ENCODE data around the gene OR2AK2.
"Not testable (repeated sequence)": the region's sequence is repeated elsewhere in the genome, so short reads cannot be mapped to it uniquely, and the experiment has no call there.

OR2AK2 gene

GRCh38 chr1:247964933-247965332 lies at the start of gene OR2AK2:
TSS of gene OR2AK2 (plus strand) at chr1:247965233. CDS start at chr1:247965377, 144 bp downstream.
- DNase-seq = no peak

GRCh38 chr1:247919952-247920351 lies 45.1 kb upstream of the OR2AK2 start, which contains the start of gene OR2T8:
TSS of gene OR2T8 (plus strand) at chr1:247920252. CDS start at chr1:247921018, 766 bp downstream.
- no peak for DNase-seq

- DNase-seq = no peak
Measured at GRCh38 chr1:247923941-247924340, 41.1 kb upstream of the OR2AK2 start.

- DNase-seq = no peak
Measured at GRCh38 chr1:247924868-247925267, 40.2 kb upstream of the OR2AK2 start, which contains the start of gene OR2AJ1. TSS of gene OR2AJ1 (plus strand) at chr1:247924889. CDS start at chr1:247933769, 8,880 bp downstream.

GRCh38 chr1:247933989-247934388 lies 31.0 kb upstream of the OR2AK2 start:
- DNase-seq = no peak

GRCh38 chr1:247935781-247936180 lies 29.3 kb upstream of the OR2AK2 start:
- DNase-seq = no peak

- DNase-seq = no peak
Measured at GRCh38 chr1:247936415-247936814, 28.6 kb upstream of the OR2AK2 start.

GRCh38 chr1:247936965-247937734 lies 27.9 kb upstream of the OR2AK2 start:
- DNase-seq = not testable (repeated sequence)

- DNase-seq = no peak
Measured at GRCh38 chr1:247942624-247943023, 22.4 kb upstream of the OR2AK2 start.

GRCh38 chr1:247948558-247948957 lies 16.5 kb upstream of the OR2AK2 start, which contains the start of gene OR2L8:
TSS of gene OR2L8 (plus strand) at chr1:247948858. CDS start at chr1:247948858, 0 bp downstream.
- no peak for DNase-seq

GRCh38 chr1:247953408-247953807 lies 11.6 kb upstream of the OR2AK2 start:
- DNase-seq = no peak

- DNase-seq = no peak
Measured at GRCh38 chr1:247961791-247962190, 3.2 kb upstream of the OR2AK2 start.

- no peak for DNase-seq
Measured at GRCh38 chr1:247962911-247963588, 2.0 kb upstream of the OR2AK2 start.

GRCh38 chr1:247966532-247967204 lies 1.6 kb downstream of the OR2AK2 start:
- DNase-seq = no peak

- DNase-seq = no peak
Measured at GRCh38 chr1:247992986-247993385, 28.0 kb downstream of the OR2AK2 start.

GRCh38 chr1:247998811-247999210 lies 33.8 kb downstream of the OR2AK2 start:
- DNase-seq = no peak

GRCh38 chr1:248000169-248000568 lies 35.1 kb downstream of the OR2AK2 start:
- no peak for DNase-seq

GRCh38 chr1:248007778-248008177 lies 42.7 kb downstream of the OR2AK2 start:
- DNase-seq = no peak

- no peak for DNase-seq
Measured at GRCh38 chr1:248009681-248010080, 44.6 kb downstream of the OR2AK2 start.

- no peak for DNase-seq
Measured at GRCh38 chr1:248013229-248013710, 48.2 kb downstream of the OR2AK2 start, which contains the start of gene OR2L5. TSS of gene OR2L5 (plus strand) at chr1:248013660. CDS start at chr1:248021948, 8,288 bp downstream.

- no peak for DNase-seq
Measured at GRCh38 chr1:248015803-248016202, 50.8 kb downstream of the OR2AK2 start.

All from NCI-H2227 treated with DMSO at 0.1 percent for 48 hours (cell line).